Psoas muscle (tissue), 8 donors: ENCODE data around the gene RNF32. TPM values are rescaled to one million over a fixed set of nuclear protein-coding genes. Genes with fewer than 3 reads are reported as not detected.

ENCODE experiments used
- ATAC-seq, 4 donors: fragments of 200-7000 bp; cut with Tn5 transposase; one replicate each; pipeline ENCODE4 v1.9.1; 2020; ENCODE audit warnings: moderate library complexity in 3 of 4, mild to moderate bottlenecking in 2 of 4
- DNase-seq, 2 donors: peaks; one replicate each; pipeline ENCODE4 v3.0.0-alpha.2; 2020
- H3K27ac ChIP-seq: fragments of 200-600 bp; one replicate; pipeline ENCODE4 v1.8.0; 2022
- H3K27me3 ChIP-seq, 3 donors: fragments of 200-600 bp in 1 of 3; one replicate each; pipeline versions ENCODE4 v1.6.1 to v1.8.0; 2013 to 2022; ENCODE audit warnings: low read length in 2 of 3, mild to moderate bottlenecking in 2 of 3, moderate library complexity in 1 of 3; ENCODE audit not compliant: insufficient read depth in 3 of 3
- H3K36me3 ChIP-seq, 2 donors: fragments of 200-600 bp in 1 of 2; one replicate each; pipeline versions ENCODE4 v1.6.1 to v1.8.0; 2013 to 2022; ENCODE audit warnings: low read depth in 1 of 2, mild to moderate bottlenecking in 1 of 2, moderate library complexity in 1 of 2; ENCODE audit not compliant: insufficient read depth in 1 of 2
- H3K4me1 ChIP-seq: fragments of 200-600 bp; one replicate; pipeline ENCODE4 v1.8.0; 2022
- H3K4me3 ChIP-seq: fragments of 200-600 bp; one replicate; pipeline ENCODE4 v1.8.0; 2022; ENCODE audit warnings: mild to moderate bottlenecking
- H3K9me3 ChIP-seq: fragments of 200-600 bp; one replicate; pipeline ENCODE4 v1.8.0; 2022
- WGBS, 3 donors: extraction: QIAGEN DNeasy Blood & Tissue Kit; methylation state at CpG; one replicate each; pipeline versions ENCODE4 v1.1.6 to v1.1.7; 2013; 5-methylcytosine and 5-hydroxymethylcytosine counted together
- intact Hi-C, 2 donors: fragments of 100-400 bp; cut with DNase I; formaldehyde crosslinking; loops; one replicate each; pipeline versions ENCODE4 v1.11.0 to v1.14.2; 2022
- polyA plus RNA-seq, 3 donors: library from polyadenylated mRNA; stranded (reverse); fragments of 200-250 nt; gene quantifications; one replicate each; pipeline ENCODE4 v1.2.3, GENCODE V29; 2013
- total RNA-seq, 4 donors: library from RNA; stranded (reverse); fragmentation: NEBNext Ultra II Directional in 2 of 4; extraction: Animal tissue kit (Norgen Biotek cat#: 25700) in 2 of 4; gene quantifications; one replicate each; pipeline versions ENCODE4 v1.2.1 to v1.2.4, GENCODE V29; 2021 to 2023
- TF ChIP-seq, protein P1 (sequence below): fragments of 200-600 bp; IDR thresholded peaks from one replicate; pipeline ENCODE4 v1.8.0; 2022; ENCODE audit warnings: antibody characterized with exemption
- donor health status: healthy with polysubstance abuse.
- donor health status: DM: no; HTN: no; CAD: no; lungs with moderate emphysema.
- donor health status: Bipolar disorder and iron deficiency.
- donor health status: healthy.
- donor health status: DM: yes; HTN: yes; CAD: no.
- donor health status: DM: no; HTN: no; CAD: no.
- donor health status: DM: no; HTN: no; CAD: no.
- donor health status: DM: yes; HTN: yes; CAD: no.

RNF32 gene
- total and polyA plus RNA-seq, 7 donors = 0.18 to 0.60 (median 0.48) TPM; not detected in 4

DNA sequence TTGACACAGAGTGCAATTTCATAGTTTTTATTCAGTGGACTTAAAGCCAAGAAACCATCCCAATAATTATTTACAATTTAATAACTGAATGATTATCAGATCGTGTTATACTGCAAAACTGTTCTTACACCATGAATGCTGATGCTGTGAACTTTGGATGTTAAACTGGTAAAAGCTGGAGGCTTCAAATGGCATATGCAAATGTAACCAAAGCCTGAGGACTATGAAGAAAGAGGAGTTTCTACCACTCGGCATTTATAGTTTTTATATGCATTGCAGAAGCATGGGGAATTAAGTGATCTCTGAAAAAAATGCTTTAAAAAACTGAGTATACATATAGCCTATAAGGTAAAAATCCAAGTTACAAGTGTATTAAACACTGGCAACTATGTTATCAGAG is 42.4 kb downstream of the RNF32 start:
- no peak overlapping the region for H3K27ac ChIP-seq
- no peaks in the 10 kb centered on the region for H3K4me1 ChIP-seq
- peaks cover 10 to 57% of the 10 kb centered on the region in 2 donors for H3K36me3 ChIP-seq
- no peaks in the 10 kb centered on the region for H3K9me3 ChIP-seq
- TF ChIP-seq, protein P1, sequence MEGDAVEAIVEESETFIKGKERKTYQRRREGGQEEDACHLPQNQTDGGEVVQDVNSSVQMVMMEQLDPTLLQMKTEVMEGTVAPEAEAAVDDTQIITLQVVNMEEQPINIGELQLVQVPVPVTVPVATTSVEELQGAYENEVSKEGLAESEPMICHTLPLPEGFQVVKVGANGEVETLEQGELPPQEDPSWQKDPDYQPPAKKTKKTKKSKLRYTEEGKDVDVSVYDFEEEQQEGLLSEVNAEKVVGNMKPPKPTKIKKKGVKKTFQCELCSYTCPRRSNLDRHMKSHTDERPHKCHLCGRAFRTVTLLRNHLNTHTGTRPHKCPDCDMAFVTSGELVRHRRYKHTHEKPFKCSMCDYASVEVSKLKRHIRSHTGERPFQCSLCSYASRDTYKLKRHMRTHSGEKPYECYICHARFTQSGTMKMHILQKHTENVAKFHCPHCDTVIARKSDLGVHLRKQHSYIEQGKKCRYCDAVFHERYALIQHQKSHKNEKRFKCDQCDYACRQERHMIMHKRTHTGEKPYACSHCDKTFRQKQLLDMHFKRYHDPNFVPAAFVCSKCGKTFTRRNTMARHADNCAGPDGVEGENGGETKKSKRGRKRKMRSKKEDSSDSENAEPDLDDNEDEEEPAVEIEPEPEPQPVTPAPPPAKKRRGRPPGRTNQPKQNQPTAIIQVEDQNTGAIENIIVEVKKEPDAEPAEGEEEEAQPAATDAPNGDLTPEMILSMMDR = no peak
- H3K27me3 ChIP-seq = no peaks in the 10 kb centered on the region
- H3K4me3 ChIP-seq = no peak overlapping the region
- intact Hi-C loops = no loop called here
- DNase-seq (no peak), ATAC-seq (no peak)
- WGBS, 3 donors = 91 to 95% (median 94%) methylated on average over 2 of the region's 2 CpGs

DNA sequence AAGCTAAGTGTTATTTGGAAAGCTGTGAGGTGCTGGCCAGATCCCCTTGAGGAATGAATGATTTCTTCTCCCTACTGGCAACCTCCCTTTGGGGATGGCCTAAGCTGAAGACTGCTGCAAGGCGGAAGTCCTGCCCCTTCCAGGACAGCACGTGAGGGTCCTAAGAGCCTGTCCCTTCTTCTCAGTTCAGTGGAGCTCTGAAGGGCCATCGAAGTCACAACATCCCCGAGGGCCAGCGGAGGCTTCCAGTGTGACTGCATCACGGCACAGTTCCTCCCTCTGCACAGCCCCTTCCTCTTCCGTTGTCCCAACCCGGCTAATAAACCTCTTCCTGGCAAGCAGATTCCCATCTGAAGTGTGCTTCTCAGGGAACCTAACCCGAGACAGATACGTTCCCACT is 43.7 kb downstream of the RNF32 start:
- Histone ChIP-seq H3K9me3 (no peaks in the 10 kb centered on the region), H3K36me3 (peaks cover 2 to 43% of the 10 kb centered on the region in 2 donors), H3K27me3 (no peaks in the 10 kb centered on the region), H3K4me1 (no peaks in the 10 kb centered on the region), H3K27ac (no peak overlapping the region), H3K4me3 (no peak overlapping the region)
- DNase-seq = no peak
- TF ChIP-seq, protein P1 = no peak
- no peak for ATAC-seq
- WGBS, 3 donors = 90 to 94% (median 94%) methylated on average over 10 of the region's 10 CpGs
- intact Hi-C loops = no loop called here

DNA sequence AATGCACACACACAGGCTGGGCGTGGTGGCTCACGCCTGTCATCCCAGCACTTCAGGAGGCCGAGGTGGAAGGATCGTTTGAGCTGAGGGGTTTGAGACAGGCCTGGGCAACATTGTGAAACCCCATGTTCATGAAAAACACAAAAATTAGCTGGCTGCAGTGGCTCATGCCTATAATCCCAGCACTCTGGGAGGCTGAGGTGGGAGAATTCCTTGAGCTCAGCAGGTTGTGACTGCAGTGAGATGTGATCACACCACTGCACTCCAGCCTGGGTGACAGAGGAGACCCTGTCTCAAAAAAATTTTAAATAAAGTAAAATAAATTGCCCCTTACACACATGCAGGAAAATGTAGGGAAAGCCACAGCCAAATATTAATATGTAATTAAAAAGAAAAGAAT is 44.1 kb downstream of the RNF32 start:
- TF ChIP-seq, protein P1 = no peak
- Histone ChIP-seq H3K4me1 (no peaks in the 10 kb centered on the region), H3K36me3 (peaks cover 0 to 39% of the 10 kb centered on the region in 2 donors), H3K9me3 (no peaks in the 10 kb centered on the region), H3K27me3 (no peaks in the 10 kb centered on the region), H3K27ac (no peak overlapping the region), H3K4me3 (no peak overlapping the region)
- 89 to 91% (median 91%) methylated on average over 4 of the region's 4 CpGs for WGBS, 3 donors
- intact Hi-C loops = no loop called here
- no peak for DNase-seq
- no peak for ATAC-seq

DNA sequence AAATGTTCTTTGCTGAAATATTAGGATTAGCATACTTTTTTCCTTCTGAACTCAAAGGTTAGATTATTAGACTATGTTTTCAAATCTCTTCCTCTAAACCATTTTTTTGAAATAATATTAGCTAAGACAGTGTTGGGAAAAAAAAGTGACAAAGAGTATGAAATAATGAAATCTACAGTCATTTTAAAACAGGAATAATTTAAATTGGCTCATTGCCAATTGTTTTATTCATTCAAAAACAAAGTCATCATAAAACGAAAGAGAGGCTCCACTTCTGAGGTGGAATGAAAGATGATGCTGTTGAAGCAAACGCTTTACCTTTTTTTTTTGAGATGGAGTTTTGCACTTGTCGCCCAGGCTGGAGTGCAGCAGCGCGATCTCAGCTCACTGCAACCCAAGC is 51.2 kb downstream of the RNF32 start:
- Histone ChIP-seq H3K27ac (no peak overlapping the region), H3K4me3 (no peak overlapping the region), H3K9me3 (no peaks in the 10 kb centered on the region), H3K4me1 (no peaks in the 10 kb centered on the region), H3K27me3 (no peaks in the 10 kb centered on the region), H3K36me3 (no peaks in the 10 kb centered on the region)
- WGBS, 3 donors = 82 to 95% (median 85%) methylated on average over 5 of the region's 5 CpGs
- ATAC-seq (no peak), DNase-seq (no peak)
- TF ChIP-seq, protein P1 = no peak
- intact Hi-C loops = no loop called here

DNA sequence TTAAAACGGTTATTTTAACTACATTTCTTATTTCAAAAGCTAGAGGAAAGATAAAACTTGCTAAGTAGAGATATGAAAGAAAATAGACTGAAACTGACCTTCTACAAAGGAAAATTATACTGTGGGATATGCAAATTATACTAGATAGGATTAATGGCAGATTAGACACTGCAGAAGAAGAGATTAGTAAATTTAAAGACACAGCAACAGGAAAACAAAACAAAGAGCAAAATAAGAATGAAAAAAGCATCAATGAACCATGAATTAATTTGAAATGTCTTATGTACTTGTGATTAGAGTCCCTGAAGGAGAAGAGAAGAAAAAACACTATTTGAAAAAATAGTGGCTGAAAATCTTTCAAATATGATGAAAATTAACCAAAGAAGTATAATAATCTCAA is 52.3 kb downstream of the RNF32 start:
- Histone ChIP-seq H3K4me1 (no peaks in the 10 kb centered on the region), H3K4me3 (no peak overlapping the region), H3K9me3 (no peaks in the 10 kb centered on the region), H3K27me3 (no peaks in the 10 kb centered on the region), H3K27ac (no peak overlapping the region), H3K36me3 (no peaks in the 10 kb centered on the region)
- DNase-seq (no peak), ATAC-seq (no peak)
- TF ChIP-seq, protein P1 = no peak
- WGBS, 3 donors = 97 to 98% (median 97%) methylated on average over 1 of the region's 1 CpG
- intact Hi-C loops = no loop called here
